GM21360 (cell line): Measurements from ENCODE around the gene HSPA4L.

Experiments used
- ATAC-seq: cut with Tn5 transposase; IDR thresholded peaks from one replicate; pipeline ENCODE4 v1.9.1; 2021; ENCODE audit warnings: mild to moderate bottlenecking, moderate library complexity; ENCODE audit not compliant: unreplicated experiment

HSPA4L gene

DNA sequence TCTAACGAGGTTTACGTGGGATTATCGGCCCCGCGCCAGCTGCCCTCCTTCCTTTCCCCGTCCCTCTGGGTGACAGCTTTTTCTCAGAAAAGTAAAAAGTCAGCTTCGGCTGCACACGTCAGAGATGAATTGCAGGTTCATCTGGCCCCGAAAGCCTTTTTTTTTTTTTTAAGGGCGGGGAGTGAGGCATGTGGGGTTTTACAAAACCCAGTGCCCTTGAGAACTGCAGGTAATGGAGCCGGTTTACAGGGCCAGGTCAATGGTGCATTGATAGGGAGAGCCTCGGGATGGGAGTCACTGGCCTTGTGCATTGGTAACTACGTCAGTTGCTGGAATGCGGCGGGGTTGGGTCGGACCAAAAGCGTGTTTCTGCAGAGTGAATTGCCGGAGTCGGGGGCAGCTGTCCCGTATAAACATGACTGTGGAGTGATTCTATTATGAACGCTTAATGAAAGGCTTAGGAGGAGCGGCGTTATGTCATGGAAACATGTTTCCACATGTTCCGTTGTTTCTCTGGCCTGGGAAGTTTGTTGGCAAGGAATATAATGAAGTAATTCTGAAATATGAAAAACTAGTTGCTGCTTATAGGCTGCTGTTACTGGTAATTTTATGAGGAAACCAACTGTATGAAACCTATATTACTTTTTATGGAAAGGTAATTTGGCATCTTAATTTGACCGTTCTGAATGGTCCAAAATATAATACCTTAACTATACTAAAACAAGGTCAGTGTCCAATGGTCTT is 1.1 kb downstream of the HSPA4L start:
- peak; percentile 9 for ATAC-seq

- ATAC-seq: no peak
These were observed 2.0 kb downstream of the HSPA4L start for GRCh38 chr4:127783955-127784770.

DNA sequence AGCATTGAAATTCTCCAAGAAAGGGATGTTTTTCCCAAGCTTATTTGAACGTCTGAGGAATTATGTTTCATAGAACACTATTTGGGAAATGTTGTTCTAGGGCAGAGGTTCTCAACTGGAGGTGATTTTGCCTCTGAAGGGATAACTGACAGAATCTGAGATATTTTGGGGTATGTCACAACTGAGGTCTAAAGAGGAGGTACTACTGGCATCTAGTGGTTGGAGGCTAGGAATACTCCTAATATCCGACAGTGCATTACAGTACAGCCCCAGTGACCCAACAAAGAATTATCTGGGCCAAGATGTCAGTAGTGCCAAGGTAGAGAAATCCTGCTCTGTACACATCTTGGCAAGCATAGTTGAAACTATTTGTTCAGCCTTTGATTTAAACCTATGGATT is 6.4 kb downstream of the HSPA4L start:
- peak; percentile 54 for ATAC-seq

GRCh38 chr4:127791391-127791790 is 9.3 kb downstream of the HSPA4L start:
- ATAC-seq: no peak

DNA sequence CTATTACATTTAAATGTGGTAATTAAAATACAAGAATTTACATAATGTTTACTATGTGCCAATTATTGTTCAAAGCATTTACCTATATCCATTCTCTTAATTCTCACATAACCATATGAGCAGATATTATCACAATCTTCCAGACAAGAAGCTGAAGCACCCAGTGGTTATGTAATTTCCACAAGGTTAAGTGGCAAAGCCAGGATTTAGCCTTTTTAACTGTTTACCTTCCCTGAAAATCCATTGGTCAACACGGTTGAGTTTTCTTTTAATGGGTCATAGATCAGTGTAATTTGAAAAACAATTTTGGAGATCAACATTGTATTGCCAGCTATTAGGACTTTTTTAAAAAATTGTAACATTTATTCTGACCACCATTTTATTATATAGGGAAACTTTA is 11.4 kb downstream of the HSPA4L start:
- ATAC-seq: no peak

GRCh38 chr4:127799711-127800110 is 17.6 kb downstream of the HSPA4L start:
- no peak for ATAC-seq

DNA sequence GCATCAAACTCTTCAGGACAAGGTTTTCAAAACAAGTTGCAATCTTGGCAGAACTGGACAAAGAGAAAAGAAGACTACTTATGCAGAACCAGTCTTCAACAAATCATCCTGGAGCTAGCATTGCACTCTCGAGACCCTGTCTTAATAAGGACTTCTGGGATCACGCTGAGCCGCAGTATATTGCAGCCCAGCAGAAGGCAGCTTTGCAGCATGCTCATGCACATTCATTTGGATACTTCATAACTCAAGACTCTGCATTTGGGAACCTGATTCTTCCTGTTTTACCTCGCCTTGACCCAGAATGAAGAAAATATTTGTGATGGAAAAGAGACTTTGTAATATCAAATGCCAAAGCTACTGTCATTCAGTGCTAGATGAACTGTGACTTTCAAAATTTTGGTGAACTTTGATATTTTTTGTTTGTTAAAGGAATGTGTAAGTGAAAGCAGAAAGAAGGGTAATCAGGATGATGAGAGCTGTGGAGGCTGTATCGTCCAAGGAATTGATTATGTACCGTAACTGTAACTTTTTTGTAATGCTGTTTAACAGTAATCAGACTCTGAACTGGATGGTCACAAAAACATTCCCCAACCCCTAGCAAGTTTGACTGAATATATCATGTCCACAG is 27.2 kb downstream of the HSPA4L start:
- ATAC-seq: no peak

- no peak for ATAC-seq
These were observed 28.4 kb downstream of the HSPA4L start for GRCh38 chr4:127810551-127810950.

GRCh38 chr4:127822430-127822829 is 40.3 kb downstream of the HSPA4L start:
- ATAC-seq: no peak

DNA sequence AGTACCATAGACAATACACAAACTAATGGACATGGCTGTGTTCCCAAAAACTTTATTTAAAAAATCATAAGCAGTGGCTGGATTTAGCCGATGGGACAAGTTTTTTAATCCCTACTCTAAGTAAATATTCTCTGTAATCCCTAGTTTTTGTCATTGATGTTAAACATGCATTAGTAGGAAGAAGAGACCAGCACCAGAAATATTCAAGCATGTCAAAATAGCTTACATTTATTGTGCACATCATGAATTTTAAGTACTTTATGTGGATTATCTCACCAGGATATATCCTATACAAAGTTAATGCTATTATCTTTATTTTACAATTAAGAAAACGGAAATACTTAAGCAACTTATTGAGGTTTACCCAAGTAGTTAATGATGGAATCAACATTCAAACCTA is 46.0 kb downstream of the HSPA4L start:
- no peak for ATAC-seq

DNA sequence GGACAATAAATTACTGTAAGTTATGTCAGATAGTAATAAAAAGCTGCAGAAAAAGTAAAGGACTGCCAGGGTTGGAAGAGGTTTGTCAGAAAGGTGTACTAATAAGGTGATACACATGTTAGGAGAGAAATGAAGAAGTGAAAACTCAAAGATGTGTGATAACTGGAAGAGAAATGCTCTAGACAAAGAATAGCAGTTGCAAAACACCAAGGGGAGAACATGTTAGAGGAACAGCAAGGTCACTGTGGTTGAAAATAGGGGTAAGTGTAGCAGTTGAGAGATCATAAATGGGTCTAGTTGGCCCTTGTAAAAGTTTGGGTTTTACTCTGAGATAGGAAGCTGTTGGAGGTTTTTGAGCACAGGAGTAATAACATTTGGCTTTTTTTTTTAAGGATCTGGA is 46.9 kb downstream of the HSPA4L start:
- peak; percentile 92 for ATAC-seq

GRCh38 chr4:127832585-127832984 is 50.5 kb downstream of the HSPA4L start:
- ATAC-seq: peak; percentile 52

GRCh38 chr4:127843704-127844600 is 61.8 kb downstream of the HSPA4L start:
- ATAC-seq: no peak

DNA sequence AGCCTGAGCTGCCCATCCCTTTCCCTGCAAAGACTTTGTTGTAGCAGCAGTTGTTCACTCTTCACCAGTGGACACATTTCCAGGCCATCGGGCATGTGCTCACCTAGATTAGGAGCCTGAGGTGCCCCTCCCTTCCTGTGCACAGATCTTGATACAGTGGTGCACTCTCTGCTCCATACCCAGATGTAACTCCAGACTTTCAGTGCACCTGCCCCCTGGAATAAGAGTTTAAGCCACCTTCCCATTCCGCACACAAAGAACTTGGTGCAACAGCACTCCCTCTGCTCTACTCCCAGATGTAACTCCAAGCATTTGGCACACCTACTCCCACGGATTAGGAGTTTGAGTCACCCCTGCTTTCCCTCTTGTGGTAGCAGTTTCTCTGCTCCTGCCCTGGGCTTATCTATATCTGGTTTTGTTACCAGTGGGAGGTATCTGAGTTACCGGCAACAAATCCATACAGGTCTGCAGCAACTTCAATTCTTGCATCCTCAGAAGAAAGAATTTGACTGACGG is 62.5 kb downstream of the HSPA4L start:
- ATAC-seq: no peak

DNA sequence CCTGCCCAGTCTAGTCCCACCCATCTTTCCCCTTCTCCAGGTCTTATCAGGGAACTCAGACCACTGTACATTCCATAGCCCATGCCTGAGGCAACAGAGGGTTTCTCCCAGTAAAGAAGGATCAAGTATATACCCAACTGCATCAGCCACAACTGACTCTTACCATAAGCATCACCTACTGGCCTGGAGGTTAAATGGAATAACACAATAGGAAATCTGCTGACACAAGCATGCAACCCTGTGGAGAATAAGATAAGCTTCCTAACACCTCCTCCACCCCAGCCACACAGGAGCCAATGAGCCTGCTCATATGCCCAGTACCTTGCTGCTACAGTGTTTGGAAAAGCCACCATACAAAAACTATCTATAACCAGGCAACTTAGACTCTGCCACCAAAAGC is 63.9 kb downstream of the HSPA4L start:
- no peak for ATAC-seq

GRCh38 chr4:127846765-127847164 is 64.6 kb downstream of the HSPA4L start:
- ATAC-seq: no peak

DNA sequence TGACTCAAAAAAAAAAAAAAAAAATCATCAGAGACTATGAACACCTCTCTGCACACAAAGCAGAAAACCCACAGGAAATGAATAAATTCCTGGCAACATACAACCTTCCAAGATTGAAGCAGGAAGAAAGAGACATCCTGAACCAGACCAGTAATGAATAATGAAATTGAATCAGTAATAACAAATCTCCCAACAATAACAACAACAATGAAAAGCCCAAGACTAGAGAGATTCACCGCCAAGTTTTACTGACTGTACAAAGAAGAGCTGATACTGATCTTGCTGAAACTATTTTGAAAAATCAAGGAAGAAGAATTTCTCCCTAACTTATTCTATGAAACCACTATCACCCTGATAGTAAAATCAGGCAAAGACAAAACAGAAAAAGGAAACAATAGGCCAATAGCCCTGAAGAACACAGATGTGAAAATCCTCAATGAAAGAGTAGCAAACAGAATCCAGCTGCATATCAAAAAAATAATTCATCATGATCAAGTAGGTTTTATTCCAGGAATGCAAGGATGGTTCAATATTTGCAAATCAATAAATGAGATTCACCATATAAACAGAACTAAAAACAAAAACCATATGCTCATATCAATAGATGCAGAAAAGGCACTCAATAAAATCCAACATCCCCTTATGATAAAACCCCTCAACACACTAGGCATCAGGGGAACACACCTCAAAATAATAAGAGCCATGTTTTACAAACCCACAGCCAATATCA is 67.5 kb downstream of the HSPA4L start:
- ATAC-seq: no peak

DNA sequence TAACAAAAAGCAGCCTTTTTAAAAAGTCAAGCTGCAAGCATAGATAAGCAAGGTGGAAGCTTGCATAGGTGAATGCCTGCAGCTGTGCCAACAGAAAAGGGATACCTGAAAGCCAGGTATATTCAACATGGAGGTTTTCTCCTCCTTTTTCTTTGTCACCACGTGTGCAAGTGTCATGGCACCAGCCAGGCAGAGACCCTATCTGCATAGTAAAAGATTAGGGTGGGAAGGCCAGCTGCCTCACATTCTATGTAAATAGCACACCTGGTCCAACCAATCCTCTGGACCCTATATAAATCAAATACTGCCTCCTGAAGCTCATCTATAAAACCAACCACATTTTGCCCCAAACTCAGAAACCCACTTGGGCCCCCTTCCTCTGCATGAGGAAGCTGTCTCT is 70.5 kb downstream of the HSPA4L start:
- ATAC-seq: no peak

- ATAC-seq: no peak
These were observed 74.2 kb downstream of the HSPA4L start for GRCh38 chr4:127856196-127856812.
